GM19438 (cell line): ENCODE results near the gene NSG1.
"Not testable (repeated sequence)": the region's sequence is repeated elsewhere in the genome, so short reads cannot be mapped to it uniquely, and the experiment has no call there.

ENCODE experiments used
- ATAC-seq: cut with Tn5 transposase; IDR thresholded peaks from one replicate; pipeline ENCODE4 v1.9.1; 2021; ENCODE audit warnings: low read depth; ENCODE audit not compliant: unreplicated experiment

Gene NSG1

GRCh38 chr4:4386736-4387392, at the start of gene NSG1:
NSG1 (plus strand) TSS chr4:4387102; CDS start chr4:4387630, 528 bp downstream.
- no peak for ATAC-seq

- no peak for ATAC-seq
Observed at GRCh38 chr4:4338210-4339001, 48.5 kb upstream of the NSG1 start.

- ATAC-seq: no peak
Observed at GRCh38 chr4:4339504-4340085, 47.3 kb upstream of the NSG1 start.

GRCh38 chr4:4341861-4342650, 44.8 kb upstream of the NSG1 start:
- no peak for ATAC-seq

- no peak for ATAC-seq
Observed at GRCh38 chr4:4343038-4343437, 43.9 kb upstream of the NSG1 start.

GRCh38 chr4:4344915-4345527, 41.9 kb upstream of the NSG1 start:
- peak; percentile 81 for ATAC-seq

GRCh38 chr4:4347585-4347984, 39.3 kb upstream of the NSG1 start:
- no peak for ATAC-seq

- not testable (repeated sequence) for ATAC-seq
Observed at GRCh38 chr4:4348585-4348984, 38.3 kb upstream of the NSG1 start.

GRCh38 chr4:4349867-4350266, 37.0 kb upstream of the NSG1 start:
- no peak for ATAC-seq

- ATAC-seq: no peak
Observed at GRCh38 chr4:4350909-4351308, 36.0 kb upstream of the NSG1 start.

GRCh38 chr4:4355302-4355701, 31.6 kb upstream of the NSG1 start:
- ATAC-seq: no peak

- no peak for ATAC-seq
Observed at GRCh38 chr4:4356106-4357041, 30.5 kb upstream of the NSG1 start.

- no peak for ATAC-seq
Observed at GRCh38 chr4:4358093-4358854, 28.6 kb upstream of the NSG1 start.

GRCh38 chr4:4361883-4362282, 25.0 kb upstream of the NSG1 start:
- no peak for ATAC-seq

GRCh38 chr4:4362991-4363697, 23.8 kb upstream of the NSG1 start:
- no peak for ATAC-seq

GRCh38 chr4:4364061-4364460, 22.8 kb upstream of the NSG1 start:
- no peak for ATAC-seq

GRCh38 chr4:4364486-4365208, 22.3 kb upstream of the NSG1 start:
- ATAC-seq: no peak
